PC-9 (cell line): ENCODE measurements around the gene PSORS1C1. TPM values are rescaled to one million over a fixed set of nuclear protein-coding genes. Genes with fewer than 3 reads are reported as not detected.

Source experiments
- BruUV-seq: library from RNA; stranded (reverse); fragments of 400-500 nt; replicated peaks from 2 replicates; lab custom pipeline; 2021; lab: Mats Ljungman, UMichigan
- CTCF ChIA-PET: fragments of 300-600 bp; sonication (Branson Sonifier 250); formaldehyde crosslinking; loops from one replicate; lab custom pipeline; 2022; ENCODE audit warnings: antibody characterized with exemption; lab: Charles Lee
- POLR2A ChIA-PET: fragments of 300-600 bp; sonication (Branson Sonifier 250); formaldehyde crosslinking; loops from one replicate; lab custom pipeline; 2022; ENCODE audit warnings: antibody characterized with exemption; ENCODE audit not compliant: unreplicated experiment; lab: Charles Lee
- DNase-seq, 2 experiments: peaks; one replicate each; pipeline versions ENCODE4 v3.0.0 to v3.0.0-alpha.2; 2015 to 2022; ENCODE audit warnings: mixed read lengths in 1 of 2
- H2AFZ ChIP-seq: fragments of 200-600 bp; sonication (generic); 2 replicates; pipeline ENCODE4 v1.8.1; 2017; ENCODE audit warnings: antibody characterized with exemption
- H3F3A ChIP-seq: fragments of 200-600 bp; sonication (generic); 2 replicates; pipeline ENCODE4 v1.8.1; 2017; ENCODE audit warnings: antibody characterized with exemption, mild to moderate bottlenecking, low read depth; ENCODE audit not compliant: insufficient read depth
- H3K27ac ChIP-seq: fragments of 200-600 bp; sonication (generic); 2 replicates; pipeline ENCODE4 v1.6.1; 2016; ENCODE audit warnings: mixed run types
- H3K27me3 ChIP-seq: fragments of 200-600 bp; sonication (generic); 2 replicates; pipeline ENCODE4 v1.6.1; 2016; ENCODE audit warnings: low read depth, mixed run types; ENCODE audit not compliant: insufficient read depth
- H3K36me3 ChIP-seq: fragments of 200-600 bp; sonication (generic); 2 replicates; pipeline ENCODE4 v1.6.1; 2016; ENCODE audit warnings: low read depth, mixed run types
- H3K4me1 ChIP-seq: fragments of 200-600 bp; sonication (generic); replicated peaks from 2 replicates; pipeline ENCODE4 v1.6.1; 2016; ENCODE audit warnings: mixed run types; ENCODE audit not compliant: insufficient read depth
- H3K4me2 ChIP-seq: fragments of 200-600 bp; sonication (generic); 2 replicates; pipeline ENCODE4 v1.6.1; 2017; ENCODE audit warnings: mixed run types
- H3K4me3 ChIP-seq: fragments of 200-600 bp; sonication (generic); 2 replicates; pipeline ENCODE4 v1.6.1; 2016; ENCODE audit warnings: mixed run types
- H3K79me2 ChIP-seq: fragments of 200-600 bp; sonication (generic); 2 replicates; pipeline ENCODE4 v1.6.1; 2017; ENCODE audit warnings: low read depth, mixed run types
- H3K9me2 ChIP-seq: fragments of 200-600 bp; sonication (generic); 2 replicates; pipeline ENCODE4 v1.8.1; 2017; ENCODE audit warnings: mild to moderate bottlenecking; ENCODE audit not compliant: insufficient read depth
- H3K9me3 ChIP-seq: fragments of 200-600 bp; sonication (generic); 2 replicates; pipeline ENCODE4 v1.8.1; 2016; ENCODE audit warnings: low read depth; ENCODE audit not compliant: insufficient read depth
- H4K20me1 ChIP-seq: fragments of 200-600 bp; sonication (generic); 2 replicates; pipeline ENCODE4 v1.8.1; 2017; ENCODE audit not compliant: insufficient read depth
- CTCF ChIP-seq: fragments of 200-600 bp; sonication (generic); conservative IDR thresholded peaks from 2 replicates; pipeline ENCODE4 v1.6.1; 2017; ENCODE audit warnings: mixed run types, antibody characterized with exemption, mild to moderate bottlenecking, moderate library complexity
- EZH2 ChIP-seq: fragments of 200-600 bp; sonication (generic); IDR thresholded peaks from 2 replicates; pipeline ENCODE4 v1.8.0; 2017; ENCODE audit warnings: antibody characterized with exemption, low read depth
- intact Hi-C: fragments of 100-400 bp; cut with micrococcal nuclease; formaldehyde crosslinking; loops from one replicate; pipeline ENCODE4 v1.10.0; 2022; ENCODE audit not compliant: unreplicated experiment
- total RNA-seq: library from RNA; stranded (reverse); gene quantifications from 2 replicates; pipeline ENCODE4 v1.2.3, GENCODE V29; 2021

The PSORS1C1 gene
- total RNA-seq, 1 experiment from 2014 or later = 29.2 TPM

GRCh38 chr6:31172973-31173384 lies 58.4 kb downstream of the PSORS1C1 start:
- TF ChIP-seq EZH2 = no peak
- TF ChIP-seq CTCF = no peak
- no peak overlapping the region for H3K4me2 ChIP-seq
- H3K4me1 ChIP-seq = peaks cover 19% of the 10 kb centered on the region
- H3K9me2 ChIP-seq = no peaks in the 10 kb centered on the region
- H3K4me3 ChIP-seq = no peak overlapping the region
- ChIA-PET CTCF (no interaction called here), POLR2A (no interaction called here)
- BruUV-seq = no TSS peak
- no peaks in the 10 kb centered on the region for H3K9me3 ChIP-seq
- no peak for DNase-seq
- peaks cover 18% of the 10 kb centered on the region; the same call in 1 of the 2 replicates for H3F3A ChIP-seq
- no peak overlapping the region for H3K27ac ChIP-seq
- H4K20me1 ChIP-seq = no peaks in the 10 kb centered on the region
- no peaks in the 10 kb centered on the region for H3K79me2 ChIP-seq
- no peaks in the 10 kb centered on the region for H3K27me3 ChIP-seq
- H2AFZ ChIP-seq = no peak overlapping the region
- no peaks in the 10 kb centered on the region for H3K36me3 ChIP-seq
- intact Hi-C loops = no loop called here

GRCh38 chr6:31173406-31173805 lies 58.8 kb downstream of the PSORS1C1 start:
- H3K4me2 ChIP-seq = no peak overlapping the region
- H3F3A ChIP-seq = peaks cover 16% of the 10 kb centered on the region; the same call in 1 of the 2 replicates
- CTCF ChIA-PET = no interaction called here
- BruUV-seq = no TSS peak
- peaks cover 18% of the 10 kb centered on the region for H3K4me1 ChIP-seq
- TF ChIP-seq EZH2 (no peak), CTCF (no peak)
- H3K9me2 ChIP-seq = no peaks in the 10 kb centered on the region
- DNase-seq = no peak
- no peaks in the 10 kb centered on the region for H4K20me1 ChIP-seq
- H3K4me3 ChIP-seq = no peak overlapping the region
- H3K36me3 ChIP-seq = no peaks in the 10 kb centered on the region
- H3K27me3 ChIP-seq = no peaks in the 10 kb centered on the region
- no peaks in the 10 kb centered on the region for H3K9me3 ChIP-seq
- H3K79me2 ChIP-seq = no peaks in the 10 kb centered on the region
- H2AFZ ChIP-seq = no peak overlapping the region
- POLR2A ChIA-PET = no interaction called here
- no peak overlapping the region for H3K27ac ChIP-seq
- intact Hi-C loops = no loop called here

- no TSS peak for BruUV-seq
- H3F3A ChIP-seq = peaks cover 7% of the 10 kb centered on the region; the same call in 1 of the 2 replicates
- H3K79me2 ChIP-seq = no peaks in the 10 kb centered on the region
- no peaks in the 10 kb centered on the region for H3K9me3 ChIP-seq
- no peaks in the 10 kb centered on the region for H3K9me2 ChIP-seq
- H3K27me3 ChIP-seq = no peaks in the 10 kb centered on the region
- H3K36me3 ChIP-seq = no peaks in the 10 kb centered on the region
- H3K4me3 ChIP-seq = no peak overlapping the region
- no peak for DNase-seq
- POLR2A ChIA-PET = no interaction called here
- intact Hi-C loops = no loop called here
- H2AFZ ChIP-seq = no peak overlapping the region
- peaks cover 8% of the 10 kb centered on the region for H3K4me1 ChIP-seq
- CTCF ChIA-PET = no interaction called here
- H3K4me2 ChIP-seq = no peak overlapping the region
- TF ChIP-seq CTCF = no peak
- H3K27ac ChIP-seq = no peak overlapping the region
- no peaks in the 10 kb centered on the region for H4K20me1 ChIP-seq
These were observed 59.8 kb downstream of the PSORS1C1 start for GRCh38 chr6:31174378-31174777.
